Thyroid gland (tissue), 4 donors: Measurements from ENCODE around the gene KCNQ1OT1. TPM values are rescaled to one million over a fixed set of nuclear protein-coding genes. Genes with fewer than 3 reads are reported as not detected.

ENCODE experiments used
- DNase-seq, 2 donors: peaks; one replicate each; pipeline ENCODE4 v3.0.0-alpha.2; 2019
- H3K27ac ChIP-seq, 3 donors: fragments of 200-600 bp; sonication (generic); 1 replicate in 2 of 3; 2 replicates in 1 of 3; pipeline ENCODE4 v1.5.1; 2016 to 2019; ENCODE audit warnings: mild to moderate bottlenecking in 1 of 3, moderate library complexity in 1 of 3
- H3K27me3 ChIP-seq: fragments of 200-600 bp; sonication (generic); one replicate; pipeline ENCODE4 v1.5.1; 2019
- H3K36me3 ChIP-seq, 2 donors: fragments of 200-600 bp; sonication (generic); one replicate each; pipeline ENCODE4 v1.5.1; 2016 to 2019
- H3K4me1 ChIP-seq, 2 donors: fragments of 200-600 bp; sonication (generic); one replicate each; pipeline ENCODE4 v1.5.1; 2017 to 2019
- H3K4me3 ChIP-seq, 3 donors: fragments of 200-600 bp; sonication (generic); replicated peaks in 1 of 3; 1 replicate in 2 of 3; 2 replicates in 1 of 3; pipeline ENCODE4 v1.5.1; 2016; ENCODE audit warnings: mild to moderate bottlenecking in 1 of 3
- H3K9me3 ChIP-seq: fragments of 200-600 bp; sonication (generic); one replicate; pipeline ENCODE4 v1.5.1; 2017
- CTCF ChIP-seq, 6 experiments: fragments of 200-600 bp in 3 of 6; fragments of 450-650 bp in 3 of 6; sonication (generic) in 3 of 6; IDR thresholded peaks; one replicate each; pipeline ENCODE4 v1.5.1; 2016 to 2019; ENCODE audit warnings: antibody characterized with exemption in 6 of 6, mild to moderate bottlenecking in 2 of 6, inconsistent platforms in 1 of 6, moderate library complexity in 1 of 6
- POLR2A ChIP-seq, 2 donors: fragments of 450-650 bp; IDR thresholded peaks; one replicate each; pipeline ENCODE4 v1.6.1; 2017; ENCODE audit warnings: antibody characterized with exemption in 2 of 2, mild to moderate bottlenecking in 2 of 2, moderate library complexity in 1 of 2
- WGBS, 2 donors: methylation state at CpG; one replicate each; pipeline ENCODE4 v1.1.5; 2017; 5-methylcytosine and 5-hydroxymethylcytosine counted together
- intact Hi-C: fragments of 100-400 bp; cut with DNase I; formaldehyde crosslinking; loops from one replicate; pipeline ENCODE4 v1.15.1; 2023
- total RNA-seq, 4 donors: library from RNA; depleted of rRNA; stranded (reverse); fragments of >200 nt; gene quantifications; one replicate each; pipeline ENCODE4 v1.2.3, GENCODE V29; 2016

Gene KCNQ1OT1
- total RNA-seq, 4 donors from 2014 or later: 2.0 to 4.1 (median 3.2) TPM

DNA sequence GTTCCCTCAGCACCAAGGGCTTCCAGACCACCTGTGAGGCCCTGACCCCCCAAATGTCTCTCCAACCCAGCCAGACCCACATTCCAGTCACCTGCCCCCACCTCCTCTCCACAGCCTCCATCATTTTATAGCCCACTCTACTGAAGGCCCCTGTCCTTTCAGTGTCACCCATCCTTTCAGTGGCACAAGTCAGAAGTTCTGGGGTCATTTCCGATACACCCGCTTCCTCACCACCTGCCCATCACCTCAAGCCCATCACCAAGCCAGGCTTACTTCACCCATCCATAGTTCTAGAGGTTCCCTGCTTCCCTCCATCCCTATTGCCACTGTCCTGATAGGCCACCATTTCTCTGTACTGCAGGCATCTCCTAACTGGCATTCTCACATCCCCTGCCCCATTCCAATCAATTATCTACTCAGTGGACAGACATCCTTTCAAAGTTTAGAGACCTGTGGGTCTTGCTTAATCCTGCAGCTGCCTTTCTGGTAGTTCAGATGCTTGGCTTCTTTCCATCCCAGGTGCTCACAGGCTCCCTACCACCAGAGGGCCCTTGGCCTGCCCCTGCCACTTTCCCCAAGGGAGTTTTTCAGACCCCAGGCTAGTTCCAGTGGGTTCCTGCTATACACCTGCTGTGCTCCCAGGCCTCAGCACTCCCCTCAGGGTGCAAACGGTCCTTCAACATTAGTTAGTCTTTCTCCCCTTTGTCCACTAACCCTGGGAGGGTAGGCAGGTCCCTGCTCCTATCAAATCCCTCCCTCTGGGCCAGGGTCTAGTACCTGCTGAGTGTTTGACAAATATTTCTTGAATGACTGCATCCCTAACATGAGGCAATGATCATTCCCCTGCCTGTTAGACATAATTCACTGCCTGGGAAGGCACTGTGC is 7.6 kb downstream of the KCNQ1OT1 start:
- DNase-seq: peak; percentile 31 to 41
- no peaks in the 10 kb centered on the region for H3K27me3 ChIP-seq
- WGBS, 2 donors: 75 to 87% methylated on average over 3 of the region's 3 CpGs
- TF ChIP-seq POLR2A (IDR thresholded peaks at IDR 0.05) (no peak), CTCF (IDR thresholded peaks at IDR 0.05) (peak in 3 of 6 experiments; percentile 38 to 40 (median 39))
- no peaks in the 10 kb centered on the region for H3K36me3 ChIP-seq
- peaks cover 8 to 27% of the 10 kb centered on the region in 2 donors for H3K4me1 ChIP-seq
- H3K27ac ChIP-seq: peak overlapping the region in 1 of 3 donors; percentile 20
- intact Hi-C loops: no loop called here
- no peak overlapping the region for H3K4me3 ChIP-seq
- H3K9me3 ChIP-seq: no peaks in the 10 kb centered on the region

- intact Hi-C loops: no loop called here
- Histone ChIP-seq H3K27ac (no peak overlapping the region), H3K4me1 (peaks cover 7 to 28% of the 10 kb centered on the region in 2 donors), H3K9me3 (no peaks in the 10 kb centered on the region), H3K27me3 (no peaks in the 10 kb centered on the region), H3K36me3 (no peaks in the 10 kb centered on the region), H3K4me3 (no peak overlapping the region)
- DNase-seq: no peak
- TF ChIP-seq POLR2A (IDR thresholded peaks at IDR 0.05): no peak
- TF ChIP-seq CTCF (IDR thresholded peaks at IDR 0.05): no peak
- WGBS, 2 donors: 95 to 96% methylated on average over 3 of the region's 3 CpGs
These were observed 8.4 kb downstream of the KCNQ1OT1 start for GRCh38 chr11:2691355-2691761.

- Histone ChIP-seq H3K36me3 (no peaks in the 10 kb centered on the region), H3K9me3 (no peaks in the 10 kb centered on the region), H3K27me3 (no peaks in the 10 kb centered on the region), H3K4me3 (no peak overlapping the region), H3K4me1 (peaks cover 7 to 28% of the 10 kb centered on the region in 2 donors), H3K27ac (no peak overlapping the region)
- WGBS, 2 donors: 95 to 98% methylated on average over 6 of the region's 6 CpGs
- DNase-seq: no peak
- intact Hi-C loops: no loop called here
- TF ChIP-seq POLR2A (IDR thresholded peaks at IDR 0.05) (no peak), CTCF (IDR thresholded peaks at IDR 0.05) (no peak)
These were observed 9.0 kb downstream of the KCNQ1OT1 start for GRCh38 chr11:2690596-2691354.

DNA sequence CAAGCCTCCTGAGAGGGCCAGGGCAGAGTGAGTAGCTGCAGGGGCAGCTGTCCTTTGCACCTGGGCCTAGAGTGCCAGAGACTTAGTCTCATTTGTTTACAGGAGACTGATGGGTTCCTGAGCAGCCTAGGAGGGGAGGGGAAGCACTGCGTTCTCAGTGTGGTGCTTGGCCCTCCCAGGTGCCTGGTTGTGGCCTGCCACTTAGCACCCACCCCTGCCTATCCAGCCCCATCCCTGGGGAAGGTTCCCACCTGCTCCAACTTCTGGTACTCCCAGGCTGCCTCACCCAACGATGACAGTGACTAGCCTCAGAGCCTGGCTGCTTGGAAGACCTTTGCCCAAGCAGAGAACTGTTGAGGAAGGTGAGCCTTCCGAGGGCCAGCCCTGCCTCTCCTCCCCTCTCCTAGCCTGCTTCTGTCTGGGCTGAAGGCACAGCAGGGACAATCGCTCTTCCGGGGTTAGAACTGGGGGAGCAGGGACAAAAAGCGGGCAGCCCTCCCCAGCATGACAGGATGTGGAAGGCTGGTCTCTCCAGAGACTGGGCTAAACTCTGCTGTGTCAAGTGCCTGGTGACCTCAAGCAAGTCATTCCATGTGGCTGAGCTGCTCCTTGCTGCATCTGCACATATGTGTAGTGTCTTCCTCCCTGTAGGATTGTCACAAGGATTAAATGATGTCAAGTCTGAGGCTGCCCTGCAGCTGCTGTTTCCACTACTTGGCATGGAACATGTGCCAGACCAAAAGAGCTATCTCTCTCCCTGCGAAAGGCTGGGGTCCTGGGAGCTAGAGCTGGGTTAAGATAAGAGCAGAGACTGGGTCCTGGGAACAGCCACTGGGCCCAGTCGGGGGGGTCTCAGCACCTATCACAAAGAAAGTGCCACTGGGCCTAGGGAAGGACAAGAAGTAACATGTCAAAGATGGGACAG is 9.9 kb downstream of the KCNQ1OT1 start:
- no peaks in the 10 kb centered on the region for H3K9me3 ChIP-seq
- 85 to 88% methylated on average over 7 to 8 of the region's 8 CpGs for whole genome bisulfite sequencing, 2 donors
- no peaks in the 10 kb centered on the region for H3K27me3 ChIP-seq
- TF ChIP-seq CTCF (IDR thresholded peaks at IDR 0.05): no peak
- TF ChIP-seq POLR2A (IDR thresholded peaks at IDR 0.05): no peak
- H3K4me3 ChIP-seq: no peak overlapping the region
- H3K27ac ChIP-seq: no peak overlapping the region
- no peaks in the 10 kb centered on the region for H3K36me3 ChIP-seq
- no peak for DNase-seq
- intact Hi-C loops: no loop called here
- H3K4me1 ChIP-seq: peaks cover 7 to 28% of the 10 kb centered on the region in 2 donors
